Thyroid gland (tissue), 4 donors: Measurements from ENCODE around the gene GTF3C5.

Source experiments
- CTCF ChIP-seq, 6 experiments: fragments of 200-600 bp in 3 of 6; fragments of 450-650 bp in 3 of 6; sonication (generic) in 3 of 6; IDR thresholded peaks; one replicate each; pipeline ENCODE4 v1.5.1; 2016 to 2019; ENCODE audit warnings: antibody characterized with exemption in 6 of 6, mild to moderate bottlenecking in 2 of 6, inconsistent platforms in 1 of 6, moderate library complexity in 1 of 6
- POLR2A ChIP-seq, 2 donors: fragments of 450-650 bp; IDR thresholded peaks; one replicate each; pipeline ENCODE4 v1.6.1; 2017; ENCODE audit warnings: antibody characterized with exemption in 2 of 2, mild to moderate bottlenecking in 2 of 2, moderate library complexity in 1 of 2

DNA sequence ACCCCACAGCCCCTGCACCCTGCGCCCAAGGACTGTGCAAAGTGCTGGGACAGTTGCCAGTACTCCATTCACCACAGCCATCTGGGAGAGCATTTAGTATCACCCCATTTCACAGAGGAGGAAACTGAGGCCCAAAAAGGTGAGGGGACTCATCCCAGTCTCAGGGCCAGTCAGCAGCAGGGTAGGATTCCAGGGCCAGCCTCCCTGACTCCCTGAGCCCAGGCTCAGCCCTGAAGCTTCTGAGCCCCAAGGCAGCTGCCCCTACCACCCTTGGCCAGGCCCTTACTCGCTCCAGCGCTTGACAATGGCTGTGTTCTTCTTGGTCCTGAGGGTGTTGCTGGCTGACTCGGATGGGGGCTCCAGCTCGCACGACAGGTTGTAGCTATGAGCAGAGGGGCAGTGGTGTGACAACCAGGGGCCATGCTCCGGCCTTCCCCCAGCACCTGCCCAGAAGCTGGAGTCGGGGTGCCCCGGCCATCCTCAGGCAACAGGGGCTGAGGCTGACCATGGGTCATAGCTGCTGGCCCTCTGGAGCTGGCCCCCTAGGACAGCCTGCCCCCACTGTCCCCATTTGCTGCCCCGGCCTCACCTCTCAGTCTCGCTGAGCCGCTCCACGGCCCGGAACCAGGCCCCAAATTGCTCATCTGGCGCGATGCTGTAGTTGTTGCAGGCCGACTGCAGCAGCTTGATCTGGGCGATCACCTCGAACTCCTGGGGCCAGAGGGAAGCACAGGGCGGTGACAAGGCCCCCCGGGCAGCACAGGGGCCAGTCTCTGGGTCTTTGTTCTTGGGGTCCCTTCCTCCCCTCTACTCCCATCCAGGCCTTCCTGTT is 71.6 kb downstream of the GTF3C5 start:
- TF ChIP-seq POLR2A (IDR thresholded peaks at IDR 0.05) (no peak), CTCF (IDR thresholded peaks at IDR 0.05) (no peak)
